ENCODE measurements around the gene KIF26A.

The KIF26A gene

GRCh38 chr14:104139460-104140212, 1.2 kb downstream of the KIF26A start:
- no peak overlapping the region for H2AFZ ChIP-seq (ENCODE audit: low read depth, low read length, severe bottlenecking)
- no peak overlapping the region for H3K4me2 ChIP-seq (ENCODE audit: low read depth, low read length, poor library complexity, severe bottlenecking)
- H3K79me2 ChIP-seq (ENCODE audit: insufficient read depth, low read length) = no peaks in the 10 kb centered on the region
- H4K20me1 ChIP-seq (ENCODE audit: low read depth, low read length) = no peaks in the 10 kb centered on the region
- H3K4me3 ChIP-seq (ENCODE audit: insufficient read depth, low read length, poor library complexity, severe bottlenecking) = no peak overlapping the region
- no peak overlapping the region for H3K27ac ChIP-seq (ENCODE audit: low read depth, low read length)
- no peaks in the 10 kb centered on the region for H3K9me2 ChIP-seq (replicated peaks; ENCODE audit: insufficient read depth, low read length)
- H3F3A ChIP-seq (ENCODE audit: insufficient read depth) = no peaks in the 10 kb centered on the region
- H3K9me3 ChIP-seq (ENCODE audit: insufficient read depth, low read length) = no peaks in the 10 kb centered on the region
- H3K27me3 ChIP-seq (ENCODE audit: low read length) = no peaks in the 10 kb centered on the region
- no peaks in the 10 kb centered on the region for H3K36me3 ChIP-seq (ENCODE audit: low read length)
- TF ChIP-seq EZH2phosphoT487 (conservative IDR thresholded peaks at IDR 0.05; ENCODE audit: low read length) = no peak
- H3K9ac ChIP-seq (ENCODE audit: low read length) = no peak overlapping the region

DNA sequence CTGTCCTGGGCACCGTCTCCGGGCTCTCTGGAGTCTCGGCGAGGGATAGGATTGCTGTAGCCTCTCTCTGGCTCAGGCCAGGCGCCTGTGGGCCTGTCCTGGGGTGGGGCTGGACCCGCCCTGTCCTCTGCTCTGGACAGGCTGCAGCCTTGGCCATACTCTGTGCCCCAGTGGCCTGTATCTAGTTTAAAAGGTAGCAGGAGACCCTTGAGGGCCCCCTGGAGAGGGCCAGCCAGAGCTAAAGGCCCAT, 1.8 kb downstream of the KIF26A start:
- H3K9me2 ChIP-seq (replicated peaks; ENCODE audit: insufficient read depth, low read length) = no peaks in the 10 kb centered on the region

GRCh38 chr14:104140463-104141331, 2.3 kb downstream of the KIF26A start:
- H3K9me3 ChIP-seq (ENCODE audit: insufficient read depth, low read length) = no peaks in the 10 kb centered on the region
- no peak overlapping the region for H3K27ac ChIP-seq (ENCODE audit: low read depth, low read length)
- no peaks in the 10 kb centered on the region for H3K27me3 ChIP-seq (ENCODE audit: low read length)
- no peaks in the 10 kb centered on the region for H3K36me3 ChIP-seq (ENCODE audit: low read length)
- H4K20me1 ChIP-seq (ENCODE audit: low read depth, low read length) = no peaks in the 10 kb centered on the region
- no peak overlapping the region for H3K4me2 ChIP-seq (ENCODE audit: low read depth, low read length, poor library complexity, severe bottlenecking)
- no peaks in the 10 kb centered on the region for H3K9me2 ChIP-seq (replicated peaks; ENCODE audit: insufficient read depth, low read length)
- H3K9ac ChIP-seq (ENCODE audit: low read length) = no peak overlapping the region
- no peaks in the 10 kb centered on the region for H3K79me2 ChIP-seq (ENCODE audit: insufficient read depth, low read length)
- no peak overlapping the region for H3K4me3 ChIP-seq (ENCODE audit: insufficient read depth, low read length, poor library complexity, severe bottlenecking)
- no peak for TF ChIP-seq EZH2phosphoT487 (conservative IDR thresholded peaks at IDR 0.05; ENCODE audit: low read length)
- no peak for TF ChIP-seq CTCF (IDR thresholded peaks at IDR 0.05; ENCODE audit: insufficient read depth, low read length, poor library complexity, severe bottlenecking)
- no peak overlapping the region for H2AFZ ChIP-seq (ENCODE audit: low read depth, low read length, severe bottlenecking)
- no peaks in the 10 kb centered on the region for H3F3A ChIP-seq (ENCODE audit: insufficient read depth)

More for the DNA sequence above, 1.8 kb downstream of the KIF26A start:
- Histone ChIP-seq H3K9me3 (ENCODE audit: insufficient read depth, low read length) (no peaks in the 10 kb centered on the region), H2AFZ (ENCODE audit: low read depth, low read length, severe bottlenecking) (no peak overlapping the region), H3K9ac (ENCODE audit: low read length) (no peak overlapping the region), H3K27me3 (ENCODE audit: low read length) (no peaks in the 10 kb centered on the region), H3K27ac (ENCODE audit: low read depth, low read length) (no peak overlapping the region), H3K4me3 (ENCODE audit: insufficient read depth, low read length, poor library complexity, severe bottlenecking) (no peak overlapping the region), H3F3A (ENCODE audit: insufficient read depth) (no peaks in the 10 kb centered on the region), H3K4me2 (ENCODE audit: low read depth, low read length, poor library complexity, severe bottlenecking) (no peak overlapping the region), H3K79me2 (ENCODE audit: insufficient read depth, low read length) (no peaks in the 10 kb centered on the region), H3K36me3 (ENCODE audit: low read length) (no peaks in the 10 kb centered on the region), H4K20me1 (ENCODE audit: low read depth, low read length) (no peaks in the 10 kb centered on the region)
- TF ChIP-seq CTCF (IDR thresholded peaks at IDR 0.05; ENCODE audit: insufficient read depth, low read length, poor library complexity, severe bottlenecking) (no peak), EZH2phosphoT487 (conservative IDR thresholded peaks at IDR 0.05; ENCODE audit: low read length) (no peak)

DNA sequence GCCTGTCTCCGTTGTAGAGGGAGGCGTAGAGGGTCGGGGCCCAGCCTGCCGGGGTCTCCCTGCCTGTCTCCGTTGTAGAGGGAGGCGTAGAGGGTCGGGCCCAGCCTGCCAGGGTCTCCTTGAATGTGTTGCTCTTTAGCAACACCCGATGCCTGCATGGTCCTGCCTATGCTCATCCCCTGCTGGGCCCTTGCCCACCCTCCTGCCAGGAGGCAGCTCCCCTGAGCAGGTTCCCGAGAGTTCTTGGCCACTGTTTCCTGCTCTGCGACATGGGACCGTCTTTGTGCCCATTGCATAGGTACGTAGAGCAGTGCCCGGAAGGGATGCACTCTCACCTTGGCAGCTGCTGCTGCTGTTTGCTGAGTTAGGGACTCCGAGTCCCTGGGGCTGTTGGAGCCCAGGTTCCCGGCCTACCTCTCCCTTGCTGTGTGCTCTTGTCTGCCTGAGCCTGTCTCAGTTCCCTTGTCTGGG, 3.3 kb downstream of the KIF26A start:
- H4K20me1 ChIP-seq (ENCODE audit: low read depth, low read length) = no peaks in the 10 kb centered on the region
- no peak overlapping the region for H3K9ac ChIP-seq (ENCODE audit: low read length)
- H3F3A ChIP-seq (ENCODE audit: insufficient read depth) = no peaks in the 10 kb centered on the region
- H3K27me3 ChIP-seq (ENCODE audit: low read length) = no peaks in the 10 kb centered on the region
- H3K79me2 ChIP-seq (ENCODE audit: insufficient read depth, low read length) = no peaks in the 10 kb centered on the region
- H3K9me3 ChIP-seq (ENCODE audit: insufficient read depth, low read length) = no peaks in the 10 kb centered on the region
- TF ChIP-seq EZH2phosphoT487 (conservative IDR thresholded peaks at IDR 0.05; ENCODE audit: low read length) (no peak), CTCF (IDR thresholded peaks at IDR 0.05; ENCODE audit: insufficient read depth, low read length, poor library complexity, severe bottlenecking) (no peak)
- H3K4me3 ChIP-seq (ENCODE audit: insufficient read depth, low read length, poor library complexity, severe bottlenecking) = no peak overlapping the region
- H3K36me3 ChIP-seq (ENCODE audit: low read length) = no peaks in the 10 kb centered on the region
- no peak overlapping the region for H3K27ac ChIP-seq (ENCODE audit: low read depth, low read length)
- H3K4me2 ChIP-seq (ENCODE audit: low read depth, low read length, poor library complexity, severe bottlenecking) = no peak overlapping the region
- no peak overlapping the region for H2AFZ ChIP-seq (ENCODE audit: low read depth, low read length, severe bottlenecking)
- H3K9me2 ChIP-seq (replicated peaks; ENCODE audit: insufficient read depth, low read length) = no peaks in the 10 kb centered on the region
